ENCODE data around the gene EP400. TPM values are rescaled to one million over a fixed set of nuclear protein-coding genes. Genes with fewer than 3 reads are reported as not detected.

EP400 gene
- total RNA-seq, 1 donor from 2014 or later: 35.9 TPM

DNA sequence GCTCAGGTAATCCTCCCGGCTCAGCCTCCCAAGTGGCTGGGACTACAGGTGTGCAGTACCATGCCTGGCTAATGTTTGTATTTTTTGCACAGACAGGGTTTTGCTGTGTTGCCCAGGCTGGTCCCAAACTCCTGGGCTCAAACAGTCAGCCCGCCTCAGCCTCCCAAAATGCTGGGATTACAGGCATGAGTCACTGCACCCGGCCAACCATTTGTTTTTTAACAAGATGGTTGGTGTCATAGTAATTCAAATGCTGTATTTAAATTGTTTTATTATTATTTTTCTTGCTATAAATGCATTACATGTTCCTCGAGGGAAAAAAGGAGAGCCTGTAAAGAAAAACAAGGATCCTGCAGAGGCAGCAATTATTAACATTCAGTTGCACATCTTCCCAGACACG, 83.9 kb downstream of the EP400 start:
- Mint-ChIP-seq H3K4me1 (ENCODE audit: low read depth) (peaks cover 9% of the 10 kb centered on the region), H3K27me3 (ENCODE audit: low read depth) (no peaks in the 10 kb centered on the region), H3K36me3 (ENCODE audit: low read depth) (peaks cover 46% of the 10 kb centered on the region), H3K27ac (ENCODE audit: unreplicated experiment) (no peak overlapping the region), H3K4me3 (ENCODE audit: unreplicated experiment) (no peak overlapping the region), H3K9me3 (ENCODE audit: low read depth) (no peaks in the 10 kb centered on the region)
- DNase-seq (ENCODE audit: low spot score): no peak
- TF ChIP-seq, protein P1, sequence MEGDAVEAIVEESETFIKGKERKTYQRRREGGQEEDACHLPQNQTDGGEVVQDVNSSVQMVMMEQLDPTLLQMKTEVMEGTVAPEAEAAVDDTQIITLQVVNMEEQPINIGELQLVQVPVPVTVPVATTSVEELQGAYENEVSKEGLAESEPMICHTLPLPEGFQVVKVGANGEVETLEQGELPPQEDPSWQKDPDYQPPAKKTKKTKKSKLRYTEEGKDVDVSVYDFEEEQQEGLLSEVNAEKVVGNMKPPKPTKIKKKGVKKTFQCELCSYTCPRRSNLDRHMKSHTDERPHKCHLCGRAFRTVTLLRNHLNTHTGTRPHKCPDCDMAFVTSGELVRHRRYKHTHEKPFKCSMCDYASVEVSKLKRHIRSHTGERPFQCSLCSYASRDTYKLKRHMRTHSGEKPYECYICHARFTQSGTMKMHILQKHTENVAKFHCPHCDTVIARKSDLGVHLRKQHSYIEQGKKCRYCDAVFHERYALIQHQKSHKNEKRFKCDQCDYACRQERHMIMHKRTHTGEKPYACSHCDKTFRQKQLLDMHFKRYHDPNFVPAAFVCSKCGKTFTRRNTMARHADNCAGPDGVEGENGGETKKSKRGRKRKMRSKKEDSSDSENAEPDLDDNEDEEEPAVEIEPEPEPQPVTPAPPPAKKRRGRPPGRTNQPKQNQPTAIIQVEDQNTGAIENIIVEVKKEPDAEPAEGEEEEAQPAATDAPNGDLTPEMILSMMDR (IDR thresholded peaks at IDR 0.05): no peak

DNA sequence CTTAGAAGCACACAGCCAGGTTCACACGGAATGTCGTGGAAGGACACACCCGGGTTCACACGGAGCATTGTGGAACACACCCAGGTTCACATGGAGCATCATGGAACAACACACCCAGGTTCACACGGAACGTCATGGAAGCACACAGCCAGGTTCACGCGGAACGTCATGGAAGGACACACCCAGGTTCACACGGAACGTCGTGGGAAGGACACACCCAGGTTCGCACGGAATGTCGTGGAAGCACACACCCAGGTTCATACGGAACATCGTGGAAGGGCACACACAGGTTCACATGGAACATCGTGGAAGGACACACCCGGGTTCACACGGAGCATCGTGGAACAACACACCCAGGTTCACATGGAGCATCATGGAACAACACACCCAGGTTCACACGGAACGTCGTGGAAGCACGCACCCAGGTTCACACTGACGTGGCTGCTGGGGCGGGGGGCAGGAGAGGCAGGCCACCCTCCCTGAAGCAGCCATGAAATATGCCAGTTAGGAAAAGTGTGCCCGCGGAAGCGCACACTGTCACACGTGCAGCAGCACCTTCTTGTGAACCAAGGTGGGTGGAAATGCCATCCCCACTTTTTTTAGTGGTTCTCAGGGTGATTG, 86.4 kb downstream of the EP400 start:
- TF ChIP-seq, protein P1 (IDR thresholded peaks at IDR 0.05): no peak
- Mint-ChIP-seq H3K27ac (ENCODE audit: unreplicated experiment) (no peak overlapping the region), H3K27me3 (ENCODE audit: low read depth) (no peaks in the 10 kb centered on the region), H3K36me3 (ENCODE audit: low read depth) (peaks cover 52% of the 10 kb centered on the region), H3K9me3 (ENCODE audit: low read depth) (no peaks in the 10 kb centered on the region), H3K4me3 (ENCODE audit: unreplicated experiment) (no peak overlapping the region), H3K4me1 (ENCODE audit: low read depth) (peaks cover 2% of the 10 kb centered on the region)
- no peak for DNase-seq (ENCODE audit: low spot score)

DNA sequence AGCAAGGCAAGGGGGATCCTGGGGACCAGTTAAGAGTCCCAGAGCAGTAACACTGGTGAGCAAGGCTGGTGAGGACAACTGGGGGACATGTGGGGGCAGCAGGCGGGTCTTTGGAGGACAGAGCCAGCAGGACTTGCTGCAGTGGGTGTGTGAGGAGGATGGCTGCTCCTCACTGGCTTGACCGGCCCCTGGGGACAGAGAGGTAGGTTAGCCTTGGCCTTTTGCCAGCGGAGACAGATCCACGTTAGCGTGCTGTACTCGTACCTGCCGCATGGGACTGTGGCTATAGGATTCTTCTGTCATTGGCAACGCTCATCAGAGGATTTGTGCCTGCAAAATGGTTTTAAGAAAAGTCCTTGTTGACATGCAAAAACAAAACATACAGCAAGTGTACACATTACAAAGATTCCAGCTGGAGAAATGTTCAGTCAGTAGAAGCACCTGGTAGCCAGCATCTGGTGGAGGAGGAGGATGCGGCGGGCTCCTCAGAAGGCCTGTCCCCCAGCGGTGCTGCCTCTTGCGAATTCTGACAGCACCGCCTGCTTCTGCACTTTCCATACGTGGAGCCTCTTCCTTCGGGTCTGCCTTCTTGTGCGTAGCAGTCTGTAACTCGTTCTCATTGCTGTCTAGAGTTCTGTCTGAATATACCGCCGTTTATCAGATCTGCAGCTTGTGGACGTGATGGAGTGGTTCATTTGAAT, 91.3 kb downstream of the EP400 start:
- Mint-ChIP-seq H3K27ac (ENCODE audit: unreplicated experiment) (no peak overlapping the region), H3K36me3 (ENCODE audit: low read depth) (peaks cover 44% of the 10 kb centered on the region)

DNA sequence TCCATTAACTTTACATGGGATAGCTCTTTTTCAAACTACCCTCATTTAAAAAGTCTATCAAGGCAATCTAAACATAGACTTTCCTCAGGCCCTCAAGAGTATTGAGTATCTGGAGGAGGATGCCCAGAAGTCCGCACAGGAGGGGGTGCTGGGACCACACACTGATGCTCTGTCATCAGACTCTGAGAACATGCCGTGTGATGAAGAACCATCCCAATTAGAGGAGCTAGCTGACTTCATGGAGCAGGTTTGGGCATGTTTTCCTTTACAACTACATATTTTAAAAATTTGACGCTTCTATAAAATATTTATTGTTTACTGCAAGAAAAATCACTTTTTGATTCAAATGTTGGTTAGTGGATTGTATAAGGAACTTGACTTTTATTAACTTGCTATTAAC, 93.5 kb downstream of the EP400 start:
- TF ChIP-seq, protein P1 (IDR thresholded peaks at IDR 0.05): no peak
- no peaks in the 10 kb centered on the region for H3K27me3 Mint-ChIP-seq (ENCODE audit: low read depth)
- H3K4me3 Mint-ChIP-seq (ENCODE audit: unreplicated experiment): no peak overlapping the region
- peaks cover 36% of the 10 kb centered on the region for H3K36me3 Mint-ChIP-seq (ENCODE audit: low read depth)
- H3K27ac Mint-ChIP-seq (ENCODE audit: unreplicated experiment): no peak overlapping the region
- DNase-seq (ENCODE audit: low spot score): no peak
- H3K4me1 Mint-ChIP-seq (ENCODE audit: low read depth): peaks cover 12% of the 10 kb centered on the region
- no peaks in the 10 kb centered on the region for H3K9me3 Mint-ChIP-seq (ENCODE audit: low read depth)

More for the DNA sequence above, 91.3 kb downstream of the EP400 start:
- no peak for DNase-seq (ENCODE audit: low spot score)
- no peak overlapping the region for H3K4me3 Mint-ChIP-seq (ENCODE audit: unreplicated experiment)
- peaks cover 1% of the 10 kb centered on the region for H3K4me1 Mint-ChIP-seq (ENCODE audit: low read depth)
- TF ChIP-seq, protein P1 (IDR thresholded peaks at IDR 0.05): no peak
- no peaks in the 10 kb centered on the region for H3K27me3 Mint-ChIP-seq (ENCODE audit: low read depth)
- H3K9me3 Mint-ChIP-seq (ENCODE audit: low read depth): no peaks in the 10 kb centered on the region

DNA sequence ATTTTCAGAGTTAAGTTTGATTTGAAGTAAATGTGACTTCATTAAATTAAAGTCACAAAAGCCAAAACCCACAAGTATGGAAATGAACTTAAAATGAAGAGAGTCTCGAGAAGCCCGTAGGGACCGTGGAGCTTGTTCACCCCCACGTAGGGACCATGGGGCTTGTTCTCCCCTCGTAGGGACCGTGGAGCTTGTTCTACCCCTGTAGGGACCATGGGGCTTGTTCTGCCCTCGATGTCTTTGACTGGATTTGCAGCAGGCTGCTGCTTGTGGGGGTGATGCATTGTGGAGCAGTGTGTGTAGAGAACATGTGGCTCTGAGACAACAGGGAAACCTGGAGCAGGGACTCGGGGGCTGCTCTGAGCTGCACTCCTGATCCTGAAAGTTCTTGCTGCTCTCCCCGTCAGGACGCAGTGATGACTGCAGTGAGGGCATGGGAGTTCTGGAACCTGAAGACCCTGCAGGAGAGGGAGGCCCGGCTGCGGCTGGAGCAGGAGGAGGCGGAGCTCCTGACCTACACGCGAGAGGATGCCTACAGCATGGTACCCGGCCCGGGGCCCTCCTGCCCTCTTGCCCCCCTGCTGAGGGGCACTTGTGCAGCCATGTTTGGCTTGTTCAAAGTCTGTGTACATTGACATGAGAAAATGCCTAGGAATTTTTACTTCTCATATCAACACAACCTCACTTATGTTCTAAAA, 94.2 kb downstream of the EP400 start:
- TF ChIP-seq, protein P1 (IDR thresholded peaks at IDR 0.05): no peak
- no peak overlapping the region for H3K4me3 Mint-ChIP-seq (ENCODE audit: unreplicated experiment)

More for the DNA sequence above, 94.2 kb downstream of the EP400 start:
- Mint-ChIP-seq H3K27ac (ENCODE audit: unreplicated experiment) (no peak overlapping the region), H3K27me3 (ENCODE audit: low read depth) (no peaks in the 10 kb centered on the region), H3K36me3 (ENCODE audit: low read depth) (peaks cover 30% of the 10 kb centered on the region), H3K9me3 (ENCODE audit: low read depth) (no peaks in the 10 kb centered on the region), H3K4me1 (ENCODE audit: low read depth) (peaks cover 12% of the 10 kb centered on the region)
- DNase-seq (ENCODE audit: low spot score): no peak

Data from chondrocyte (in vitro differentiated cells).